ENCODE data around the gene RNF6. TPM values are rescaled to one million over a fixed set of nuclear protein-coding genes. Genes with fewer than 3 reads are reported as not detected.

RNF6 gene
- total RNA-seq, 1 donor from 2014 or later = 27.0 TPM

DNA sequence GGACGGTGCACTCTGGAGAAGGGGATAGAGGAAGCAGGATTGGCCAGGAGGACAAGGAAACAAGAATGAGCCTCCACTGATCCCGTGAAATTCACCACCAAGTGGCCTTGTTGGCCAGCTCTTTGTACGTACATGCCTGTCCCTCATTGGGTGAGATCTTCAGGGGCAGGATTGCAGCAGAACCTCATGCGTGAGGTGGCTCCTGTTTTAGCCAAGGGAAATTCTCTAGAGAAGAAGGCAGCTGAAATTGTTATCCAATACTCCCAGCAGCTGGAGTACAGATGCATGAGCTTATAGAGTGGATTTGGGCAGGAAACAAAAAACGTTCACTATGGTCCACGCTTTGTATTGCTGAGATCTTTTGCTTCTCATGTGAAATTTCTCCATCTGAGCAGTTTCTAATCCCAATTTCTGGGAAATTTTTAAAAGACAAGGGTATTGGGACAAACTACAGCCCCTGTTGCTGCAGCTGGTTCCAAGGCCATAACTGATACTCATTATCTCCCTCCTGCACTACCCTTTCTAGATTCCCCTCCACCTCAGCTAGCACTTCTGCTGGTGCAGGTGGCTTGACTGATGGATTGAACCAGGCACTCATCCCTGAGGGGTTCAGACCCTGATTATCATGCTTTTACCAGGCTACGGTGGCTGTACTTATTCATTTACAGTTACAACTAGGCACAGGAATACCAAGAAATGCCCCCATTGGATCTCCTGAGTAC, 3.9 kb upstream of the RNF6 start:
- DNase-seq (ENCODE audit: low spot score) = no peak

GRCh38 chr13:26222520-26223046, 469 bp upstream of the RNF6 start:
- no peak for DNase-seq (ENCODE audit: low spot score)

GRCh38 chr13:26221399-26221720, 754 bp downstream of the RNF6 start:
- no peak for DNase-seq (ENCODE audit: low spot score)

DNA sequence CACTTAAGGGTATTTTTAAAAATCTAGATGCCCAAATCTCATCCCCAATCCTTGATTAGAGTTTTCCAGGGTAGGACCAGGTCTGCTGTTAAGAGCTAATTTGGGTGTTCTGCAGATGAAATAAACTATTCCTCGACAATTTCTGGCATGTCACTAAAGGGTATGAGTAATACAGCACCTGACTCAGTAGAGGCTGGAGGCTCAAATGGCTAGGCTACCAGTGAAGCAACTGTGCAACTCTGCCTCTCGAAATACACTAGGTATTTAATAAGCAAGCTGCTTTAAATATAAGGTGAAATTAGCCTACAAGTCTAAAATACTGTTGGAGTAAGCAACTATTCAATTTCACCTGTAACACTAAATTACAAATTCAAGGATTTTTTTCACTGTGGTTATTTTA, 1.5 kb downstream of the RNF6 start:
- DNase-seq (ENCODE audit: low spot score) = no peak

- DNase-seq (ENCODE audit: low spot score) = no peak
Measured at GRCh38 chr13:26219726-26220125, 2.4 kb downstream of the RNF6 start.

DNA sequence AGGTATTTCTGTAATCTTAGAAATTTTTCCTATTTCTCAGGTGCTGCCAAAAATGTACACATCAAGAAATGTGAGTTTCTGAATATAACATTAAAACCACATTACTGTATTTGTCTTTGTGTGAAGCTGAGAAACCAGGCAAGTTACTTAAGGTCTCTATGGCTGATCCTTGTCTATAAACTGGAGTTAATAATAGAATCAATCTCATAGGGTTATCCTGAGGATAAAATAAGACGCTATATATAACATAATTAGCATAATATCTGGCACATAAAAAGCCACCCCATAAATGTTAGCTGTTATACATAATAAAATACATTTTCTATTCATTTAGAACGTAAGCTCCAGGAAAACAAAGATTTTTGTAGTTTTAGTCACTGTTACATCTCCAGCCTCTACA, 6.1 kb downstream of the RNF6 start:
- no peak for DNase-seq (ENCODE audit: low spot score)

- DNase-seq (ENCODE audit: low spot score) = no peak
Measured at GRCh38 chr13:26213982-26214381, 8.1 kb downstream of the RNF6 start.

- DNase-seq (ENCODE audit: low spot score) = no peak
Measured at GRCh38 chr13:26213345-26213744, 8.8 kb downstream of the RNF6 start.

DNA sequence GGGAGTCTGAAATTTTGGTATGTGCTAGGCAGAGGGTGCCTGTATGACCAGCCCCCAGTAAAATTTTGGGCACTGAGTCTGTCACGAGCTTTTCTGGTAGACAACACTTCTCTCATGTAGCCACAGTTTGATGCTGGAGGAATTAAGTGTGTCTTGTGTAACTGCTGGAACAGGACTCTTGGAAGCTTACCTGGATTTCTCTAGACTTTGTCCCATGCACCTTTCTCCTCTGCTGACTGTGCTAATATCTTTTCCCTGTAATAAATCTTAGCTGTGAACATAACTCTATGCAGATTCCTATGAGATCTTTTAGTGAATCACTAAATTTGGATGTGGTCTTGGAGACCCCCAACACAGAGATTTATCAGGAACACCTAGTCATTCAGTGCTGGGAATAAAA, 13.8 kb downstream of the RNF6 start:
- DNase-seq (ENCODE audit: low spot score) = no peak

DNA sequence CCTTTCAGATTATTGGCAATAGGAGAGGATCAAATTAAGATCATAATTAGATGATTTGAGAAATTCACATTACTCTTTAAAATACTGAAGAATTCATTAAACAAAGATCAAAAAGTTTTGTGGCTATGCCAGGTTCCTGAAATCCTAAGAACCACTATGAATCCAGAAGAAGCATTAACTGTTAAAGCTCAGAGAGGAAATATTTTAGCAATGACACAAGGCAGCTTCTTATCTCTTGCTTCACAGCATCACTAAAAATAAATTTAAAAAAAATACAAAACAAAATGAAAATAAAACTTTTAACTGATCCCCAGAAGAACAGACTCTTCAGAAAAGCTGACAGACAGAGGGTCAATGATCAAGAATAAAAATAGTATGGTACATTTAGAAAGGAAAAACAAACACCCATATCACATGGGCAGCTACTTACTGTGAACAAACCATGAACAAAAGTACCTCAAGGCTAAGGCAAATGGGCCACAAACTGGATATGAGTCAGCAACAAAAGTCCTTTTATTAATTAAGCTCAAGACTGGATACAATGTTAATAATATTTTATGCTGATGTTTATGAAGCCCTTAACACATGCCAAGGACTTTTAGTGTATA, 19.6 kb downstream of the RNF6 start:
- peak; percentile 45 for DNase-seq (ENCODE audit: low spot score)

- DNase-seq (ENCODE audit: low spot score) = no peak
Measured at GRCh38 chr13:26200811-26201210, 21.3 kb downstream of the RNF6 start.

DNA sequence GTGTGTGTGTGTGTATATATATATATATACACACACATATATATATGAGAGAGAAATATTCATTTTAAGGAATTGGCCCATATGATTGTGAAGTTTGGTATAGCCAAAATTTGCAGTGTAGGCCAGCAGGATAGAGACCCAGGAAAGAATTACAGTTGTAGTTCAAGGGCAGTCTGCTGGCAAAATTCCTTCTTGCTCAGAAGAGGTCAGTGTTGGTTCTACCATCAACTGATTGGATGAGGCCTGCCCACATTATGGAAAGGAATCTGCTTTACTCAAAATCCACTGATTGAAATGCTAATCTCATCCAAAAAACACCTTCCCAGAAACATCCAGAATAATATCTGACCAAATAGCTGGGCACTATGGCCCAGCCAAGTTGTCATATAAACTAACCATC, 24.0 kb downstream of the RNF6 start:
- no peak for DNase-seq (ENCODE audit: low spot score)

DNA sequence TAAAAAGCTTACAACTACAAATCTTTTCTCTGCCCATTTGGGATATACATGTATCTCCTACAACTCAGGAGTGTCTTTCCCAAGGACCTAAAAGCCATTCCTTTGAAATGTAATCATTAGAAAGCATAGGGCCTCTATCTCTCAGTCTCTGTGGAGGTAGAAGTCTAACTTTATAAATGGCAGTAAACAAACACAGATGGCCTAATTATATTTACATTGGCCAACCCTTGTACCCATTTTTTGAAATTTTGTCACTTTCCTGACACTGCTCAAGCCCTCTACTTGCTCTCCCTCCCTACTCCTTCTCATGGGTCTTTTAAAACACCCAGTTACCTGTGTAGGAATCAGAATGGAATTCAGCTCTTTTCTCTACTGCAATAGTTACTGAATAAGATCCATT, 24.8 kb downstream of the RNF6 start:
- no peak for DNase-seq (ENCODE audit: low spot score)

- no peak for DNase-seq (ENCODE audit: low spot score)
Measured at GRCh38 chr13:26186995-26187394, 35.1 kb downstream of the RNF6 start.

- DNase-seq (ENCODE audit: low spot score) = peak; percentile 90
Measured at GRCh38 chr13:26186118-26186870, 35.8 kb downstream of the RNF6 start.

DNA sequence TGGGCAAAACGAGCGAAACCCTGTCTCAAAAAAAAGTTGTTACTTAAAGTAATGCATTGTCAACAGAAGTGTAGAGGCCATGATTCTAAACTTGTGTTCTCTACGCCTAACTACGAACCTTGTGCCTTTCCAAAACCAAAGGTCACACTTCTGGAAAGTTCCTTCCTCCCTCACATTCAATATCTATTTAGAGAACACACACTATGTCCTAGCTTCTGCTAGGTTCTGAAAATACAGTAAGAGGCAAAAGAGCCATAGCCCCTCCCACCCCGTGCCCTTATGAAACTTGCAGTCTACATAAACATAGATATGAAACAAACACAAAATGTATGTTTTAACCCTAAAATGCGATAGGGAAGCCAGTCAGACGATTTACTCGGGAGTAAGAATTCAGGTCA, 36.4 kb downstream of the RNF6 start:
- no peak for DNase-seq (ENCODE audit: low spot score)

DNA sequence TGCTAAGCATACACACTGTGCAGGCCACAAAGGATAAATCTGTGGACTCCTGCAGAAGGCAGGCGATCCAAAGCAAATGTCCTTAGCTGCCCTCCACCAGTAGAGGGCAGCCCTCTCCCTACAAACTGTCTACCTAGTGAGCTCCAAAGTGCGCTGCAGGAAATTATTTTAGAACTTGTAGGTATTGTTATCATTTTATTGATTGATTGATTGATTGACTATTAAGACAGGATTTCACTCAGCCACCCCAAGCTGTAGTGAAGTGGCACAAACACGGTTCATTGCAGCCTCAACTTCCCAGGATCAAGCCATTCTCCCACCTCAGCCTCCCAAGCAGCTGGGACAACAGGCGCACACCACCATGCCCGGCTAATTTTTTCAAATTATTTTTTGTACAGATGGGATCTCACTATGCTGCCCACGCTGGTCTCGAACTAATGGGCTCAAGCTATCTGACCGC, 37.3 kb downstream of the RNF6 start:
- DNase-seq (ENCODE audit: low spot score) = peak; percentile 77

DNA sequence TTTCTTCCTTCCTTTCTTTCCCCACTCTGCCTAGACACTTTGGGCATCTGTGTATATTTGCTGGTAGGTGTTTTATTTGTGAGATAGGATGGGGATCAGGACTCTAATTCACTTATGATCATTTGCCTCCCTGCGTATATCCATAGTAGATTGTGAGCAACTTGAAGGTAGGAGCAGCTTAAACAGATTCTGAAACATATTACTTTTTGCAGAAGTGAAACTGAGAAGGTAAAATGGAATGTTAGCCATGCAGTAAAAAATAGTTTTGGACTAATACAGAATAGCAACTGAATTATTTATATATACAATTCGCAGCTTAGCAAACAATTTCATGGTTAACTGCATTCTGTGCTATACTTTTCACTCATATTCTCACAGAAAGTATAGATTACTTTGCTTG, 38.7 kb downstream of the RNF6 start:
- DNase-seq (ENCODE audit: low spot score) = no peak

DNA sequence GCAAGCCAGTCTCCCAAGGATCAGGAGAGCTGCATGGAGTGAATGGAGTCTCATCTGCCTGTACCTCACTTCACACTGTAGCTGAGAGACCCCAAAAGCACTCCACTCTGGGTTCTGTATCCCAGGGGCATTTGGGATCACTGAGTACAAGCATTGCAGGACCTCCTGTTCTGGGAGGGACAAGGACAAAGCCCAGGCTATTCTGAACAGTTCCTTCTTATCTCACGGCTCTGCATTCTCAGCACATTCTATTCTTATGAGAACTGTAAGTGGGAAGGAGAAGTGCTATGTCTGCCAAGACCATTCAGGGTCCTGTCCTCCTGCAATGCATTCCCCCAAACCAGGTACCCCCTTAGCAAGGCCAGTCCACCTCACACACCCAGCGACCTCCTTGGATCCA, 42.8 kb downstream of the RNF6 start:
- peak; percentile 15 for DNase-seq (ENCODE audit: low spot score)

- DNase-seq (ENCODE audit: low spot score) = no peak
Measured at GRCh38 chr13:26168835-26169234, 53.3 kb downstream of the RNF6 start.

DNA sequence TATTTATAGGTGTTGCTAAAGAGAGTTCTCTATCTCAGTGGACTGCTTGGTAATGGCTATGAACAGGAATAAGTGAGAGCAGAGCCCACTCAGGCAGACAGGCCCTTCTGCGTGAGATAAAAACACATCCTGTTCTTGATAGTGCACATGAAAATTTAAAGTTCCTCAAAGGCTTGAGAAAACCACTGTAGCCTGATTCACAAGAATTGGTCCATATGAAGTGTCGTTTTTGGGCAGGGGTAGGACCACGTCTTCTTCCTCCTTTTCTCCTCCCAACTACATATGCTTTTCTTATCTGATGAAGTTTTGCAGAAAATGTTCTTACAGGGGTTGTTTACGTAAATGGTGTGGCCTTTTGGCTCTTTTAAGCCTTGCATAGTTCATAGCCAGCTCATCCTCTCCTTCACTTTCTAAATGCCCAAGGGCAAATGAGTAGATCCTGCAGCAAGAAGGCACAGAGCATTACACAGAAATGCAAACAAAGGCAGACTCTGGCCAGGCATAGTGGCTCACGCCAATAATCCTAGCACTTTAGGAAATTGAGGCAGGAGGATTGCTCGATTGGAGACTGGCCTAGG, 53.8 kb downstream of the RNF6 start:
- DNase-seq (ENCODE audit: low spot score) = peak; percentile 19

DNA sequence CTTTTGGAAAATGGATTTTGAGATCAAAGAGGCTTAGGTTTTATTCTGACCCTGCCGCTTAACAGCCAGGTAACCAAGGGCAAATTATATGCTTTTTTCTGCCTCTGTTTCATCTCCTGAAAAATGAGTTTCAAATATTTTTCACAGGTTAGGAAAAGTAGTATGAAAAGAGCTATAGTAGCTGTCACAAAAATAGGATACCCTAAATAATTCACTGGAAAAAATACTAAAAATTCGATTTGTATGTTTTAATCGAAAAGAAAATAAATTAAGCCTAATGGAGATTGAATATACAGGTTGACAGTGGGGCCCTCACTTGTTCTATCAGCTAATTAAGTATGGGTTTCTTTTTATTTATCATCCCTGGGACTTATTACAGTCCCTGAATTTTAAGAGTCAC, 58.3 kb downstream of the RNF6 start:
- DNase-seq (ENCODE audit: low spot score) = no peak
